NCI-H1417 treated with DMSO at 0.1 percent for 48 hours (cell line): ENCODE results near the gene ZBTB20.
"Not testable (repeated sequence)": the region's sequence is repeated elsewhere in the genome, so short reads cannot be mapped to it uniquely, and the experiment has no call there.

ENCODE experiments used
- DNase-seq: peaks from one replicate; lab custom pipeline; 2025; lab: John Stamatoyannopoulos, UW

ZBTB20 gene

DNA sequence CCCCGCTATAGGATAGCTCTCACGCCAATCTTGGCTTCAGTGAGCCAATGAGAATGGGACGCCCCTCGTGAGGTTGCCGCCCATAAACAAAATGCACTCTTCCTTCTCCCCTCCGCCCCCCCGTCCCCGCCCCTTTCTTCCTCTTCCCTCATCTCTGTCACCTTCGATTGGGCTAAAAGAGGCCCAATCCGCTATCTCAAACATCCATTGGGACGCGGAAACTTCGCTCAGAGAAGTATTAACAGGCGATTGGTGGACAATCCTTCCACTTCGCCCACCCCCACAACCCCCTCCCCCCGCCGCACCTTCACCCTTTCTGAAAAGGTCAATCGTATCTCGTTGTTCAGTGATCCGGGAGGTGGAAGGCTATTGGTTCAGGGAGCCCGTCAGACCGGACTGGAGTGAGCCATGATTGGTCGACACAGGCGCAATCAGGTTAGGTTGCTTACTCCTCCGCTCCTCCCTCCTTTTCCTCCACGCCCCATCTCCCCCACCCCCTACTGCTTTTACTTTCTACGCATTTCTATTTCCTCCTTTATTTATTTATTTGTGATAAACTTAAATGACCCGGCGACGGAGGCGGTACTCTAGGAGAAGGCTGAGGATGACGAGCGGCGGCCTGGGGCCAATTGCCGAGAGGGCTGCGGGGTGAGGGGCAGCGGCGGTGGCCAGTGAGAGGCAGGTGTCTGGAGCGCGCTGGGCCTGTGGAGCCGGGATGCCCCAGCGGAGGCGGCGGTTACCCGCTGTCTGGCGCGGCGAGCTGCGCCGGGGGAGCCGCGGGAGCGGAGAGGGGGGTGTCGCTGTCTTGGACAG, 447 bp upstream of the ZBTB20 start:
- DNase-seq: peak; percentile 100

DNA sequence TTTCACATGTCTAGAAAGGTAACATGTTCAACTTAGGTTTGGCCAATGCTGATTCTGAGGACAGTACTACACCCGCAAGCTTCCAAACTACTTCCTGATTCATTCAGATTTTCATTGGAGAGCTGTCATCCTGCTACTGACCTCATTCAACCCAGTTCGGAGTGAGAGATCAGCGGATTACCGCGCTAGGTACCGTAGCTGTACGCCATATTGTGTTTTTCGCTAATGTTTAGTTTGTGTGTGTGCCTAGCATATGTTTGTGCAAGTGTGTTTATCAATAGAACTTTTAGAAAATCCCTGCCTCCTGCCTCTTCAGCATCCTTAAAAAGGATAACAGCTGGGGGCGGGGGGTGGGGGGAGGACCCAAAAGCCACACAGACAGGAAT, 1.1 kb downstream of the ZBTB20 start:
- no peak for DNase-seq

DNA sequence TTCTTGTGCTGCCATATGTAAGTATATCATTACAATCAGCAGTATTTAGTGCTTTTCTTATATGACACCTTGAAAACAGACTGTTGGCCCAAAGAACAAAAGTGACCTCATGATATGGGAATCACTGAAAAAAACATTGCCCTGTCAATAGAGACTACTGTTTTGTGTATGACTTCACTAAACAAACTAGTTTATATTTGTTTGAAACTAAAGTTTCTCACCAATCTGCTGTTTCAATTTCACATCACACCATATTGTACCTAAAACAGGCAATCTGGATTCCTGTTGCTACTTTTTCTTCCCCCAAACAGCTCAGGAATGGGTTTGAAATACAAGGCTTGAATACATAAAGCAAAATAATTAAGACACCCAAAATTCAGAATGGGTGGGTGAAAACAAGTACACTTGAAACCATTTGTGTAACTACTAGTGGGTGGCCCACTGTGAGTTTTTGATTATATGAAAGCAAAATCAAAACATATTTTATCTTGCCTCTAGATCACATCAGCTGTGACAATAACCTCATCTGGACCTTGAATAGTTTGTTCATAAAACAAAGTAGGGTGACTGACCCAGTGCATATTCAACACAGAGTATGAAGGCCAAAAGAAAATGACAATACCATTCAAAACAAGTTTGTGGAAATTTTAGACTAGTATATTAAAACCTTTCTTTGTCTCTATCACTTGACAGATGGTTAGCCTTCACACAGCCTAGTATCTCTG, 5.9 kb downstream of the ZBTB20 start:
- DNase-seq: no peak

DNA sequence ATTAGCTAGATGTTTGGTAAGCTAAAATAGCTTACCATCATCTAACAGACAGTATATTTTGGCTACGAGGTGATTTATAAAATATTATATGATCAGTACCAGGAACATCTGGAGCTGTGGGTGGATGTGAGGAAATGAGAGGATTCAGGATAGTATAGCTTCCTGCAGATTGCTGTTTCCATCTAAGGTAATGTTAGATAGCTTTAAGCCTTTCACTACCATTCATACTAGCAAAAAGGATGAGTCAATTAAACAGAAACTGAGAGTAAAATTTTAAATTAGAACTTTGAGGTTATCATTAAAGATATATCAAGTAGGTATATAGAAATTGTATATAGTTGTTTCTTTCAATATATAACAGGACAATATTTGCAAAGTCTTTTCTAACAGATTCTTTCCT, 8.0 kb downstream of the ZBTB20 start:
- no peak for DNase-seq

DNA sequence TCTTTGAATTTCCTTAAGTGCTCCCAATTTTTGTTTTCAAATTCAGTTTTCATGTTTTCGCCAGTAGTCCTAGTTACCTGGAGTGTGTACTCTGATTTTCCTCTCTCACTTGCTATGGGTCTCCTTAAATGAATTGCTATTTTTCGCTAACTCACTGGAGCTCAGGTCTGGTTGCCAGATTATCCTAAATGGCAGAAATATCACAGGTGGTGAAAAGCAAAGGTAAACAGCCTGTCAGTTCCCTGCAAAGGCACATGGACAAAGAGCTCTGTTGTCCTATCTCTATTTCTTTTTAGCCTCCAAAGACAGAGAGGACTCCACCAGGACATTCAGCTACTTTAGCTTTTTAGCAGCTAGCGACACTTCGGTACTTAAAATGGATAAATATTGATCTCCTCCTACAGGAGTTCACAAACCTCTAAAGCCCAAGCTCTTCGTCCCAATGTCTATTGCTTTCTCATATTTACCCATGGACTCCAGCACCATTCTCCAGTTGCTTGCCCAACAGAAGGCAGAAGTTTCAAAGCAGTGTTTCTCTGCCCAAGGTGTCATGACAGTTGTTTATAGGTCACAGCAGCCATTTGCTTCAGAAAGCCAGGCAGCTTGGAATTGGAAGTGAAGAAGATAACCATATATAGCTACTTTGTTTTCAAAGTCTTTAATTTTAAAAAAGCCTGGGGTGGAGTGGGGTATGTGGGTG, 12.3 kb downstream of the ZBTB20 start:
- no peak for DNase-seq

DNA sequence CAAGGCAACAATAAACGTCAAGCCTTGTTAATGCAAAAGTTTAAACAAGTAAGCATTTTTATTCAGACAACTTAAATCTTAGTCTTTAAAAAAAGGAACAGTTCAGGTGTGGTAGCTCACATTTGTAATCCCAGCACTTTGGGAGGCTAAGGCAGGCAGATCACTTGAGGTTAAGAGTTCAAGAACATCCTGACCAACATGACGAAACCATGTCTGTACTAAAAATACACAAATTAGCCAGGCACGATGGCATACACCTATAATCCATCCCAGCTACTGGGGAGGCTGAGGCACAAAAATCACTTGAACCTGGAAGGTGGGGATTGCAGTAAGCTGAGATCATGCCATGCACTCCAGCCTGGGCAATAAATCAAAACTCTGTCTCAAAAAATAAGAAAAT, 19.9 kb downstream of the ZBTB20 start:
- no peak for DNase-seq

DNA sequence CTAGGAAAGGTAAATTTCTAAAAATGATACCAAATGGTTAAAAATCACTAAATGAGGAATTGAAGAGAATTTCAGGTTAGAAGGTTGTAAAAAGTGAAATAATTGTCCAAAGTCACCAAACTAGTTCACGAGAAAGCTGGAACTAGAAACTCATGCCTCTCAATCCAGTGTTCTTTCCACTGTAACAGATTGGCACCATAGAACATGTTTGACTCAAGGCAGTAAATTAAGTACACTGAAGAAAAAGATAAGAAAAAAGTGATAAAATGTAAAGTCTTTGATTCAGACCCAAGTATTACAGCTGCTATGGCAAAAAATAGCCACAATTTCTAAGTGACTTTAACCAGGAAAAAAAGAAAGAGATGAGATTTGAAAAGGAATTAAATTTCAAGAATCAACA, 26.5 kb downstream of the ZBTB20 start:
- DNase-seq: no peak

DNA sequence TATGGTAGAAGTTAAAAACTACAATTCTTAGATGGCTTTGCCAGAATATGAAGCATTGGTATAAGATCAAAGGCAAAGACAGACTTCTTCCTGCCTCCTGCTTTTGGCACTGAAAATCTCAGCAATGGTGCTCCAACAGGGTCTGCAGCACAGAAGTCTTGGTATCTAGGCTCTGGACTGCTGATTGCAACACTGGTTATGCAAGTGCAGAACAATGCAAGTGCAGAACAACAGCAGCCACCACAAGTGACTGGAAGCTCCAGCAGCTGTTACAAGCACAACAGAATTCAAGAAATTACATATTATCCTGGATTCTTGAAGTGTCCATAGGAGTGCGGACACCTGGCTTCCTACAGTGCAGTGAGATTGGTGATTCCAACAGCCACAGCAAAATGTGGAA, 33.7 kb downstream of the ZBTB20 start:
- no peak for DNase-seq

DNA sequence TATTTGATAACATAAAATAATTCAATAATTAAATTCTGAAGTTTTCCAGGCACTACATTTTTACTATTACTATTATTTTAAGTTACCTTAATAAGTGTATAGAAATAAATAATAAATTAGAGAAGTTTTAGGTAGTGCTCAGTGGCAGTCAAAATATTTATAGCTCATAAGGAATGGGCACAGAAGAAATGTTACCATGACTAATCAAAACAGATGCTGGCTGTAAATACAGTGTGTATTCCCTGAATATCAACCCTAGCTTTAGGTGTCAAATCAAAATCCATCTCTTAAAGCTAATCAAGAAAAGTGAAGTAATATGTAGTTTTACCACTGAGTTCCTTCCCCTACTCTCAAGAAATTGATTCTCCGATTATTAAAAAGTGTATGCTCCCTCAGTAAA, 35.5 kb downstream of the ZBTB20 start:
- DNase-seq: no peak

DNA sequence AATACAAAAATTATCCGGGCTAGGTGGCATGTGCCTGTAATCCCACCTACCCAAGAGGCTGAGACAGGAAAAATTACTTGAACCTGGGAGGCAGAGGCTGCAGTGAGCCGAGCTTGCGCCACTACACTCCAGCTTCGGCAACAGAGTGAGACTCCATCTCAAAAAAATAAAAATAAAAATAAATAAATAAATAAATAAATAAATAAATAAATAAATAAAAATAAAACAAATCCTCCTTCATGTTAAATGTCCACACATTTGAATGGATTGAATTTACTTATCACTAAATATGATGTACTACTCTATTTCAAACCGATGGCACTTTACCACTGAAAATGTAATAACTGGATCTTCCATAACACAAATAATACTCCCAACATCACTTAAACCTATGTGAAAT, 36.3 kb downstream of the ZBTB20 start:
- DNase-seq: no peak

DNA sequence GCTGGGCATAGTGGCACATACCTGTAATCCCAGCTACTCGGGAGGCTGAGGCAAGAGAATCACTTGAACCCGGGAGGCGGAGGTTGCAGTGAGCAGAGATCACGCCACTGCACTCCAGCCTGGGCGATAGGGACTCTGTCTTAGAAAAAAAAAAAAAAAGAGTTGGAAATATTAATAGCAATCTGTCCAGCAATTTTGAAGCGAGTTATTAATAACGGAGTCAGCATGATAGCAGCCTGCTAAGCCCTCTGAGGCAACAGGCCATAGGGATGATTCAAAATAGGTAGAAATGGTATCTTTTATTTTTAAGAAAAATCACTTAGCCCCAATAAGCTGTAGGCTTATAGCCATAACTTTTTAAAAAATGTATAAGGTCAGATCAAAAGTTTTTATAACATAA, 37.0 kb downstream of the ZBTB20 start:
- not testable (repeated sequence) for DNase-seq

DNA sequence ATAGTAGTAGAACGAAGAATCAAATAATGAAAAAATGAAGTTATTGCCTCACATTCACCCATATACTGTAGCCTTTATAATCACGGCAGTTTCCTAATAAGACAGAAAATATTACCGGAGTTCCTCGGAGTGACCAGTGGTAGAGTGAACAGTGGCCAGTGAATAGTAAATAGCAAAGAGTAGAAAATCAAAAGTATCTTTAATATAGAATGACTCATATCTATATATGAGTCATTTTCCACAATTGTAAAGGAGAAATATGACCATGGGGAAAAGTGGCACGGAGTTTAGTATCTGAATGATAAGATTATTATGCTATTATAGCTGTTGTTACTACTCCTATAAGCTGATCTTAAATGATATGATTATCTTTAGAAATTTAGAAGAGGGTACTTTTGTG, 38.5 kb downstream of the ZBTB20 start:
- DNase-seq: no peak

DNA sequence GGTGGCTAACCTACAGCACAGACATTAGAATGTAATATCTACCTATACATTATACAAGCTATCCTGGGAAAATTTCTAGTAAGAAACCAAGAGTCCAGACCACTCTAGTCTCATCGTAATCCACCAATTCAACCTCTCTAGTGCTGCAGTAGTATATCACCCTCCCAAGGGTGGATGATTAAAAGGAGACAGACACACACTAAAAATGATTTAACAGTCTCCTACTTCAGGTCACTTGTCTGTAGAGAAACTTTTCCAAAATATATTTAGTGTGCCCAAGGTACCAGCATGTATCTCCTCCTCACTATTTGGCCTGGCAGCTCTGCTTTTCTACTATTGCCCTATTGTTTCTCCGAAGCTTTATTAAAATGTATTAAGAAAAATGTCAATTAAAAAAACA, 45.0 kb downstream of the ZBTB20 start:
- no peak for DNase-seq

DNA sequence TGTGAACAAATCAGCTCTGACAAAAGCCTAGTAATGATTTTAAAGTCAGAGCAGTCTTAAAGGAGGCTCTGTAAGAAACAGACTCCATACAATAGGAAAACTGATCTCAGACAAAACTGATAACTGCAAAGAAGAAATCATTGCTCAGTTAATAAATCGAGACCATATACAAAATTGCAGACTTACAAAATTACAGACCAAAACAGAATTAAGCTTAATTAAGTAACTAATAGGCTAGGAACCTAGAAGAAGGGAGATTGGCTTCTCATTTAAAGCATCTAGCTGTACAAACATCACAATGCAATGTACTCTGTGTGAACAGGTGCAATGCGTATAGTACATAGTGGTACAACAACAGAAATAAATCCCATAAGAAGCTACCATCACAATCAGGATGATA, 46.3 kb downstream of the ZBTB20 start:
- peak; percentile 56 for DNase-seq

DNA sequence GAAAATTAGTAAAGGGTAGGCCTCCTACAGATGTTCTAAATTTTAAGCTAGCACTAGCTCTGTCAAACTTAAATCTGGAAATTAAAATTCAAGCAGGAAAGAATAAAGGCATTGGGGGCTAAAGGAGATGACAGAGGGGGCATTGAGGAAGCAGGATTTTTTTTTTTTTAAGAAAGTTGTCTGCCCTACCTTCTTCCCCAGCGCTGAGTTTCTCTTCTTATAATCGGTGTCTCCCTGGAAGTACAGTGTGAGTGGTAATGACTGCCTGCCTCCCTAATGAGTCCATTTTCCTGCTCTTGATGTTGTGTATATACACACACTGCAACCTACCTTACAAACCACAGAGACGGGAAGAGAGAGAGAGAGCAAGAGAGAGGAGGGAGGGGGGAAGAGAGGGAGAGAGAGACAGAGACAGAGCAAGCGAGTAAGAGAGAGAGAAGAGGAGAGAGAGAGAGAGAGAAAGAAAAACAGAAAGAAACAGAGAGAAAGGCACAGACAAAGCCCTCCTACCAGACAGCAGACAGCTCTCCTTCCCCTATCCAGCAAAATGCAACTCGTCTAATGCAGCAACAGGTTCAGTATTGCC, 47.0 kb downstream of the ZBTB20 start:
- DNase-seq: peak; percentile 82

DNA sequence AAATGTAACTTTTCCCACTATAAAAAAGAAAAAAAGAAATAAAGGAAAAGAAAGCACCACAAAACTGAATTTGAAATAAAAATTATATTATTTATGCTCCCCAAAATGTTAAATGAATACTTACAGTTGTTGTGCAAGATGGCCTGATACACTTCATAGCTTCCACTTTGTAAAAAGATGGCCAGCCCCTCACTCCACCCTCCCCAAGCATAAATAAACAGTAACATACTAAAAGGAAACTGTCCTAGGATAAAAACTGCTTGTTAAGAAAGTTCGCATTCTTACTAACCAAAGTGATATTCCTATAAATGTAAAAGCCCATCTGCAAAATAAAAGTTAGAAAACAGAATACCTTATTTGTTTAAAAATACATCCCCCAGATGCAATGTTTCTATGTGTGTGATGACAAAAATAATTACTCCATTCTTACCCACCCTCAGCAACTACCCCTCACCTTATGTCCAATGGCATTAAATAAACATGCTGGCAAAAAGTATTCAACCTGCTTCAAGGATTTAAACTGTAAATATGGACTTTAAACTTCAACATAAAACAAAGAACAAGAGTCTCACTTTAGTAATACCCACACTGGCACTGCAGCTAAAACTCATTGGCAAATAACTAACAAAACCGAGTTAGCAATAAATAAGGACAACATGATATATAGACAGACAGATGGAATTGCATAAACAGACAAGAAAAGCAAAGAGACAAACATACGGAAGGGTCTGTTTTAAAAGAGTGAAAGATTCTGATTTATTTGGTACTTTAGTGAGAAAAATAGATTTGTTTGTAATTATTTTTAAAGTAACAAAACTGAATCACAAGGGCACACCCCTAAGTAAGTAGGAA, 47.7 kb downstream of the ZBTB20 start:
- DNase-seq: no peak

DNA sequence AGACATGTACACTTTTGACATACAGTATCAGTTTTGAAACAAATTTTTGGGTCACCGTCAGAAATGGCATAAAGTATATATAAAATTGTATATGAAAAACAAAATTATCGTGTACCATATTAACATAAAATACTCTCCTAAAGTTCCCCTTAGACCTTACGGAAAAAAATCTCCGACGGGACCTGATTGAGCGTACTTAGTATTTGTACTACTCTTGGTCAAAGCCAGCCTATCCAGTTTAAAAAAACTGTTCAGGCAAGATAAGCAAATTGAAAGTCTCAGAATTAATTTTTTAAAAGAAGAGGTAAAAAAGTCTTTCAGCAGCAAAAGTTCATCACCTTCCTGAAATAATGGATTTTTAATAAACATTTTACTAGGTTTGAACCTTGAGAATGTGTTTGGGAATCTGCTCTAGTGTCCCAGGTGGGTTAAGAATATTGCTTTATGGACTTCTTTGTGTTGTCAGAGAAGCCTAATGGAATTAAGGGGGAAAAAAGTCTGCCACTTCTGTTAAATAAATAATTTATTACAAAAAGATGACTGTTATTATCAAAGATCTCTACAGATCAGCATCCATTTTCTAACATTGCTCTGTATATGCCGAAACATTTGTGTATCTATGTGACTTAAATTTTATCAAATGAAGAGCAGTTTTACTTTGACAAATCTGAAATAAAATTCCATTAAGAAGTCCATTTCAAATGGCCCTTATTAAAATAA, 48.6 kb downstream of the ZBTB20 start:
- no peak for DNase-seq

DNA sequence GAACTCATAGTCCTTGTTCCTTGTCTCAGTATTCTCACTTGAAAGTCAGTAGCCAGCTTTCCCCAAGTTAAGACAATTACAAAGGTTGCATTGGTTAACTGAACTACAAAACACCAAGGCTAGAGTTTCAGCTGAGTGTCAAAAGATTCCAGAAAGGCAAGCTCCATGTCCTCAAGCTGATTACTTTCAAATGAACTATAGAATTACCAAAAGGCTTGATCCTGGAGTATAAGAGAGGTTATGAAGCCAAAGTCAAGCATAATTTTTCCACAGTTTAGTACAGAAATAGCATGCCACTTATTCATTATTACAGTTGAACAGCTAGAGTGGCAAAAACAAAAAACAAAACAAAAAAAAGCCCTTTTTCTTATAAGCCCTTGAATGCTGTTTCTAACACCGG, 51.9 kb downstream of the ZBTB20 start:
- no peak for DNase-seq

DNA sequence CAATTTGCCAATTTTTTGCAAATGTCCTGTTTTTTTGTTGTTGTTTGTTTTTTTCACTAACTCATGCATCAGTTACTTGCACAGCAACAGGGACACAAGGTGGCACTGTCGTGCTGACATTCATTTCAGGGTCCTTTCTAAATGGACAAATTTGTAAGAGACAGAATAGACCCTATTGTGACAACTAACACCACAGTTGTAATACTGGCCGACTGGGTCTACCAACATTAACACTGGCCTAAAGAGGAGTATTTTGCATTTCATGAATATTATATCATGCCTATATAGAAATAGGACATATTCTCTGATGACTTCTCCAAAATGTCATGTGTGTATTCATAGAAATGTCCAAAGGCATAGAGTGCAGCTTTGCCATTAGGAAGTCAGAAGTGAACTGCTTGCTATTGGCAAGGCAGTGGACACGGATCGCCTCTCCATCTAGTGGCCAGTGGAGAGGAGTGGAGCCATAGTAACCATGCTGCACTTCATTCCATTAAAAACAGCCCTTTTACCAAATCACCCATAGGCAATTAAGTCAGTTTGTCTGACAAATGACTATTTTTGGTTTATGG, 54.8 kb downstream of the ZBTB20 start:
- DNase-seq: peak; percentile 36

DNA sequence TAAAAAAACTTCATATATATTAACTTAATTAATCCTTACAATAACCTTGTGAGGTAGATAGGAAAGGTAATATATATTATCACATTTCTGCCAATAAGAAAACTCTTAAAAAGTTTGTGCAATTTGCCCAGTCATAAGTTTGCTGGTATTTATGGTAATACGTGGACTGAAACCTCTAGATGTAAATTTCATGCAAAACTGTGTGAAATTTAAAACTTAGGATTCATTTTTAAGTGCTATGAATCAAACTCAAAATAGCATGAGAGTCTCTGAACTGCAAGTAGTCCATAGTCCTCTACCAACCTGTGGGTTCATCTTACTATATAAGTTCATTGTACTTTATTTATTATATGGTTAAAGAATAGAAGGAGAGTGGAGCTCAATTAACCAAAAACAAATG, 56.4 kb downstream of the ZBTB20 start:
- DNase-seq: no peak

DNA sequence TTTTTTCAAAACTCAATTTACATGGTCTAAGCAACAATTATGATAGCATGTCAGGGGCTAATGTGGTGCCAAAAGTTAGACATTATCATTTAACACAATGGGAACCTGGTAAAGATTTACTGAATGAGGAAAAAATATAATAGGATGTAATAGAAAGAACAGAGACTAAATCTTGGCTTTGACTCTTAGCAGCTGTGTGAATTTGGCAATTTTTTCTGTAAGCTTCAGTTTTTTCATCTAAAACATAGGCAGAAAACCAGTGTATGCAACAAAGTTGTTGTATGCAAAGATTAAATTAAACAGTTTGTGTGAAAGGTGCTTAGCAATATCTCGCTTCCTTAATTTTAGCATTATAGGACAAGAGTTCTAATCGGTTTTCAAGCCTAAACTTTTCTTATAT, 57.6 kb downstream of the ZBTB20 start:
- no peak for DNase-seq
